Caco-2 (cell line): ENCODE measurements around the gene VWA3B. TPM values are rescaled to one million over a fixed set of nuclear protein-coding genes. Genes with fewer than 3 reads are reported as not detected.

Experiments
- BruUV-seq: library from RNA; stranded (reverse); fragments of 400-500 nt; replicated peaks from 2 replicates; lab custom pipeline; 2021; lab: Mats Ljungman, UMichigan
- CTCF ChIA-PET: fragments of 300-600 bp; sonication (Branson Sonifier 250); formaldehyde crosslinking; loops from one replicate; lab custom pipeline; 2022; ENCODE audit warnings: antibody characterized with exemption; lab: Charles Lee
- POLR2A ChIA-PET: fragments of 300-600 bp; sonication (Branson Sonifier 250); formaldehyde crosslinking; loops from one replicate; lab custom pipeline; 2022; ENCODE audit warnings: antibody characterized with exemption; lab: Charles Lee
- DNase-seq, 2 experiments: peaks; one replicate each; pipeline versions ENCODE4 v3.0.0 to v3.0.0-alpha.2; 2020 to 2022
- H3K27me3 ChIP-seq: replicated peaks from 2 replicates; pipeline ENCODE4 v1.6.0; 2011; ENCODE audit warnings: low read length; ENCODE audit not compliant: control insufficient read depth, insufficient read depth
- H3K36me3 ChIP-seq: 2 replicates; pipeline ENCODE4 v1.5.1; 2011; ENCODE audit warnings: low read length; ENCODE audit not compliant: control insufficient read depth, insufficient read depth
- H3K4me1 ChIP-seq: fragments of 250-450 bp; sonication (Bioruptor Pico); 2 replicates; pipeline ENCODE4 v1.5.1; 2020; ENCODE audit warnings: mild to moderate bottlenecking
- H3K4me3 ChIP-seq: 2 replicates; pipeline ENCODE4 v1.5.1; 2011; ENCODE audit warnings: low read depth, mild to moderate bottlenecking, control low read depth, low read length
- H3K9me3 ChIP-seq: fragments of 250-450 bp; sonication (Bioruptor Pico); 2 replicates; pipeline ENCODE4 v1.5.1; 2020; ENCODE audit warnings: mild to moderate bottlenecking, moderate library complexity
- H3K27ac Mint-ChIP-seq: one replicate; pipeline ENCODE4 v1.8.0; 2022; ENCODE audit warnings: mixed read lengths; ENCODE audit not compliant: unreplicated experiment
- H3K27me3 Mint-ChIP-seq: one replicate; pipeline ENCODE4 v1.8.0; 2022; ENCODE audit warnings: mixed read lengths; ENCODE audit not compliant: insufficient read depth, unreplicated experiment
- H3K36me3 Mint-ChIP-seq: one replicate; pipeline ENCODE4 v1.8.0; 2022; ENCODE audit warnings: mild to moderate bottlenecking, mixed read lengths; ENCODE audit not compliant: insufficient read depth, unreplicated experiment
- H3K4me1 Mint-ChIP-seq: one replicate; pipeline ENCODE4 v1.8.0; 2022; ENCODE audit warnings: low read depth, mixed read lengths; ENCODE audit not compliant: unreplicated experiment
- H3K4me3 Mint-ChIP-seq: one replicate; pipeline ENCODE4 v1.8.0; 2022; ENCODE audit warnings: mild to moderate bottlenecking, moderate library complexity, mixed read lengths; ENCODE audit not compliant: unreplicated experiment
- H3K9me3 Mint-ChIP-seq: one replicate; pipeline ENCODE4 v1.8.0; 2022; ENCODE audit warnings: mixed read lengths; ENCODE audit not compliant: unreplicated experiment
- CTCF ChIP-seq, 2 experiments: fragments of 200-600 bp in 1 of 2; IDR thresholded peaks; 1 replicate in 1 of 2; 2 replicates in 1 of 2; pipeline versions ENCODE4 v1.5.1 to v1.8.0; 2011 to 2022; ENCODE audit warnings: antibody characterized with exemption in 1 of 2, control low read depth in 1 of 2, inconsistent platforms in 1 of 2, low read depth in 1 of 2, low read length in 1 of 2, mild to moderate bottlenecking in 1 of 2, moderate library complexity in 1 of 2; ENCODE audit not compliant: insufficient read depth in 1 of 2, severe bottlenecking in 1 of 2, unreplicated experiment in 1 of 2
- intact Hi-C: fragments of 100-400 bp; cut with micrococcal nuclease; formaldehyde crosslinking; loops from one replicate; pipeline ENCODE4 v1.10.0; 2022; ENCODE audit not compliant: unreplicated experiment
- total RNA-seq: library from RNA; stranded (reverse); gene quantifications from 2 replicates; pipeline ENCODE4 v1.2.3, GENCODE V29; 2022

VWA3B gene
- total RNA-seq, 1 experiment from 2014 or later, result not detected

GRCh38 chr2:98245491-98245890 is 158.5 kb downstream of the VWA3B start:
- intact Hi-C loops, result no loop called here
- ChIA-PET CTCF (no interaction called here), POLR2A (no interaction called here)
- Mint-ChIP-seq H3K27ac (no peak overlapping the region), H3K4me3 (no peak overlapping the region), H3K4me1 (peaks cover 8% of the 10 kb centered on the region), H3K36me3 (no peaks in the 10 kb centered on the region), H3K27me3 (peaks cover 9% of the 10 kb centered on the region), H3K9me3 (peaks cover 15% of the 10 kb centered on the region)
- Histone ChIP-seq H3K36me3 (no peaks in the 10 kb centered on the region), H3K27me3 (no peaks in the 10 kb centered on the region), H3K4me1 (no peaks in the 10 kb centered on the region), H3K4me3 (no peak overlapping the region), H3K9me3 (peaks cover 25% of the 10 kb centered on the region)
- no TSS peak for BruUV-seq
- DNase-seq, result no peak
- no peak for TF ChIP-seq CTCF (IDR thresholded peaks at IDR 0.05; ENCODE audit: insufficient read depth in 1 of 2, low read depth in 1 of 2, low read length in 1 of 2, severe bottlenecking in 1 of 2, unreplicated experiment in 1 of 2)

- peaks cover 25% of the 10 kb centered on the region for H3K9me3 ChIP-seq
- ChIA-PET CTCF (no interaction called here), POLR2A (no interaction called here)
- Mint-ChIP-seq H3K9me3 (peaks cover 15% of the 10 kb centered on the region), H3K4me1 (no peaks in the 10 kb centered on the region), H3K27ac (no peak overlapping the region), H3K36me3 (no peaks in the 10 kb centered on the region), H3K4me3 (no peak overlapping the region), H3K27me3 (peaks cover 1% of the 10 kb centered on the region)
- BruUV-seq, result no TSS peak
- no peaks in the 10 kb centered on the region for H3K4me1 ChIP-seq
- intact Hi-C loops, result no loop called here
- no peaks in the 10 kb centered on the region for H3K36me3 ChIP-seq
- no peak overlapping the region for H3K4me3 ChIP-seq
- TF ChIP-seq CTCF (IDR thresholded peaks at IDR 0.05; ENCODE audit: insufficient read depth in 1 of 2, low read depth in 1 of 2, low read length in 1 of 2, severe bottlenecking in 1 of 2, unreplicated experiment in 1 of 2), result no peak
- DNase-seq, result no peak
- no peaks in the 10 kb centered on the region for H3K27me3 ChIP-seq
These were observed 160.4 kb downstream of the VWA3B start for GRCh38 chr2:98247383-98247782.

DNA sequence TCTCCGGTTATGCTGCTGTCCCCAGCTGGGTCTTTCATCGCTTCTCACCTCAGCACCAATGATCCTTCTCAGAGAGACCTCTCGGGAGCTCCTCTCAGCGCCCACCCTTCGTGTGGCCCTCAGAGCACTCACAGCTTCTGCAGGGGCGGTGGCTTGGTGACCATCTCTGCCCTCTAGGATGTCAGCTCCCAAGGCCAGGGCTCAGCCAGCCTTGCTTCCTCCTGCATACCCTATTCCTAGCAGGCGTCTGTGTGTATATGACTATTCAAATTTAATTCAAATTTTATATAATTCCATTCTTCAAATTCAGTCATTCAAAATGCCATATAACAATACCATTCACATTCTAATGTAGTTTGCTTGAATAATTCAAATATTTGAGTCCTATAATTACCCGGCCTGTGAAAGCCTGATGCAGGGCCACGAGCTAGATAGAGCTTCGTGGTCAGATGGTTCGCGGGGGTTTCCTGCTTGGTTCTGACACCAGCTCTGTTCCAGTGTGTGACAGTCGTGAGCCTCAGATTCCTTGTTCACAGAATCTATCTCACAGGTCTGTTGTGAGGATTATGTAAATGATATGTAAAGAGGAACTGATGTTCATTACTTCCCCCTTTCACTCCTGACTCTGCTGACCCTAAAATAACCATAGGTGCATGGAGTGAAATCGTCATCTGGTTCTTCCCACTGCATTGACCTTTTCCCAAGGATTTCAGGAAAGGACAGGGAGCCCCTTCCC is 165.2 kb downstream of the VWA3B start:
- CTCF ChIA-PET, result no interaction called here
- BruUV-seq, result no TSS peak
- no peak overlapping the region for H3K27ac Mint-ChIP-seq

More for the DNA sequence above, 165.2 kb downstream of the VWA3B start:
- DNase-seq, result no peak
- Histone ChIP-seq H3K36me3 (no peaks in the 10 kb centered on the region), H3K9me3 (peaks cover 15% of the 10 kb centered on the region), H3K27me3 (no peaks in the 10 kb centered on the region), H3K4me1 (no peaks in the 10 kb centered on the region), H3K4me3 (no peak overlapping the region)
- Mint-ChIP-seq H3K9me3 (peaks cover 22% of the 10 kb centered on the region), H3K4me3 (no peak overlapping the region), H3K4me1 (no peaks in the 10 kb centered on the region), H3K36me3 (no peaks in the 10 kb centered on the region), H3K27me3 (peaks cover 4% of the 10 kb centered on the region)
- intact Hi-C loops, result no loop called here
- POLR2A ChIA-PET, result no interaction called here
- no peak for TF ChIP-seq CTCF (IDR thresholded peaks at IDR 0.05; ENCODE audit: insufficient read depth in 1 of 2, low read depth in 1 of 2, low read length in 1 of 2, severe bottlenecking in 1 of 2, unreplicated experiment in 1 of 2)
